IPS-18c (cell line): ENCODE data around the gene BICRA.
"Not testable (repeated sequence)": the region's sequence is repeated elsewhere in the genome, so short reads cannot be mapped to it uniquely, and the experiment has no call there.

Source experiments
- H3K4me3 ChIP-seq: 2 replicates; pipeline ENCODE4 v1.7.0; 2013; ENCODE audit warnings: low read depth, mild to moderate bottlenecking, low read length, moderate library complexity; ENCODE audit not compliant: insufficient read depth
- H3K9me3 ChIP-seq: one replicate; pipeline ENCODE4 v1.6.1; 2013; ENCODE audit warnings: mild to moderate bottlenecking, low read length, moderate library complexity; ENCODE audit not compliant: control insufficient read depth, insufficient read depth

BICRA gene

GRCh38 chr19:47713046-47714021 lies 104.4 kb downstream of the BICRA start, which contains the start of gene EHD2:
TSS of gene EHD2 (plus strand) at chr19:47713422. CDS start at chr19:47716613, 3,191 bp downstream.
- H3K4me3 ChIP-seq, result peak within 1 kb of the TSS; percentile 71
- peaks cover 4% of the 10 kb centered on the region for H3K9me3 ChIP-seq

GRCh38 chr19:47714339-47714738 lies 105.4 kb downstream of the BICRA start:
- Histone ChIP-seq H3K9me3 (peaks cover 4% of the 10 kb centered on the region), H3K4me3 (no peak overlapping the region)

GRCh38 chr19:47714855-47715254 lies 105.9 kb downstream of the BICRA start:
- H3K9me3 ChIP-seq, H3K4me3 ChIP-seq: not testable (repeated sequence)

GRCh38 chr19:47716270-47716937 lies 107.5 kb downstream of the BICRA start:
- Histone ChIP-seq H3K9me3 (peaks cover 4% of the 10 kb centered on the region), H3K4me3 (no peak overlapping the region)

- H3K4me3 ChIP-seq, H3K9me3 ChIP-seq: not testable (repeated sequence)
Measured at GRCh38 chr19:47718415-47719046, 109.6 kb downstream of the BICRA start.

- H3K9me3 ChIP-seq, result no peaks in the 10 kb centered on the region
- no peak overlapping the region for H3K4me3 ChIP-seq
Measured at GRCh38 chr19:47719047-47719859, 110.3 kb downstream of the BICRA start.

- H3K9me3 ChIP-seq, result no peaks in the 10 kb centered on the region
- H3K4me3 ChIP-seq, result no peak overlapping the region
Measured at GRCh38 chr19:47720669-47721422, 111.9 kb downstream of the BICRA start.

GRCh38 chr19:47723581-47723940 lies 114.6 kb downstream of the BICRA start:
- no peaks in the 10 kb centered on the region for H3K9me3 ChIP-seq
- no peak overlapping the region for H3K4me3 ChIP-seq

GRCh38 chr19:47725759-47726401 lies 116.9 kb downstream of the BICRA start:
- Histone ChIP-seq H3K9me3 (no peaks in the 10 kb centered on the region), H3K4me3 (no peak overlapping the region)

- H3K9me3 ChIP-seq, result no peaks in the 10 kb centered on the region
- H3K4me3 ChIP-seq, result no peak overlapping the region
Measured at GRCh38 chr19:47726467-47726866, 117.5 kb downstream of the BICRA start.

- not testable (repeated sequence) for H3K9me3 ChIP-seq, H3K4me3 ChIP-seq
Measured at GRCh38 chr19:47728295-47728694, 119.4 kb downstream of the BICRA start.

GRCh38 chr19:47729468-47729798 lies 120.5 kb downstream of the BICRA start:
- Histone ChIP-seq H3K9me3 (no peaks in the 10 kb centered on the region), H3K4me3 (peak overlapping the region; percentile 51)

- peak overlapping the region; percentile 51 for H3K4me3 ChIP-seq
- no peaks in the 10 kb centered on the region for H3K9me3 ChIP-seq
Measured at GRCh38 chr19:47729799-47730520, 121.0 kb downstream of the BICRA start.

GRCh38 chr19:47730521-47730889 lies 121.6 kb downstream of the BICRA start:
- Histone ChIP-seq H3K9me3 (no peaks in the 10 kb centered on the region), H3K4me3 (no peak overlapping the region)

- H3K4me3 ChIP-seq, result no peak overlapping the region
- H3K9me3 ChIP-seq, result no peaks in the 10 kb centered on the region
Measured at GRCh38 chr19:47730910-47731309, 122.0 kb downstream of the BICRA start.

- Histone ChIP-seq H3K9me3 (no peaks in the 10 kb centered on the region), H3K4me3 (no peak overlapping the region)
Measured at GRCh38 chr19:47735131-47735530, 126.2 kb downstream of the BICRA start.
